IMR-90 (cell line): ENCODE results near the gene THAP9. TPM values are rescaled to one million over a fixed set of nuclear protein-coding genes. Genes with fewer than 3 reads are reported as not detected.

Experiments used
- ATAC-seq: fragments of 200-7000 bp; cut with Tn5 transposase; 2 replicates; pipeline ENCODE4 v1.9.1; 2020; ENCODE audit warnings: low read depth, mild to moderate bottlenecking, moderate library complexity
- BruUV-seq: library from RNA; stranded (reverse); fragments of 400-500 nt; replicated peaks from 2 replicates; lab custom pipeline; 2021; lab: Mats Ljungman, UMichigan
- CTCF ChIA-PET: fragments of 300-600 bp; formaldehyde crosslinking; extraction: SDS; loops from one replicate; lab custom pipeline; 2021; ENCODE audit warnings: antibody characterized with exemption; lab: Yijun Ruan, JAX
- POLR2A ChIA-PET: fragments of 300-600 bp; sonication (Branson Sonifier 250); formaldehyde crosslinking; loops from one replicate; lab custom pipeline; 2022; ENCODE audit warnings: antibody characterized with exemption; ENCODE audit not compliant: unreplicated experiment; lab: Charles Lee
- DNase-seq: peaks from one replicate; pipeline ENCODE4 v3.0.0; 2013
- H2AFZ ChIP-seq: replicated peaks from 2 replicates; pipeline ENCODE3; 2013; ENCODE audit warnings: low read length, mild to moderate bottlenecking; ENCODE audit not compliant: poor library complexity
- H2AK5ac ChIP-seq: 2 replicates; pipeline ENCODE4 v1.6.1; 2013; ENCODE audit warnings: low read depth, low read length, inconsistent platforms
- H2AK9ac ChIP-seq: replicated peaks from 2 replicates; pipeline ENCODE3; 2013; ENCODE audit warnings: mild to moderate bottlenecking, low read depth, low read length, moderate library complexity; ENCODE audit not compliant: poor library complexity
- H2BK120ac ChIP-seq: 2 replicates; pipeline ENCODE4 v1.6.1; 2013; ENCODE audit warnings: low read depth, low read length, inconsistent platforms
- H2BK15ac ChIP-seq: 3 replicates; pipeline ENCODE4 v1.6.1; 2013; ENCODE audit warnings: low read depth, low read length, inconsistent platforms
- H2BK20ac ChIP-seq: 2 replicates; pipeline ENCODE4 v1.6.1; 2013; ENCODE audit warnings: low read depth, mild to moderate bottlenecking, inconsistent platforms, low read length, moderate library complexity
- H2BK5ac ChIP-seq: 2 replicates; pipeline ENCODE4 v1.6.1; 2013; ENCODE audit warnings: mild to moderate bottlenecking, low read depth, low read length, inconsistent platforms; ENCODE audit not compliant: poor library complexity, severe bottlenecking
- H3K14ac ChIP-seq: replicated peaks from 2 replicates; pipeline ENCODE4 v1.6.1; 2013; ENCODE audit warnings: low read depth, low read length, inconsistent platforms
- H3K18ac ChIP-seq: 2 replicates; pipeline ENCODE4 v1.6.1; 2013; ENCODE audit warnings: low read depth, low read length, control low read depth
- H3K23ac ChIP-seq: 2 replicates; pipeline ENCODE4 v1.6.1; 2013; ENCODE audit warnings: low read depth, low read length, inconsistent platforms
- H3K27ac ChIP-seq: 2 replicates; pipeline ENCODE4 v1.5.1; 2013; ENCODE audit warnings: mild to moderate bottlenecking, control low read depth, low read length; ENCODE audit not compliant: insufficient read depth
- H3K27me3 ChIP-seq: 2 replicates; pipeline ENCODE4 v1.6.1; 2013; ENCODE audit warnings: low read length; ENCODE audit not compliant: control insufficient read depth, insufficient read depth
- H3K36me3 ChIP-seq: 2 replicates; pipeline ENCODE4 v1.6.1; 2013; ENCODE audit warnings: low read length, mixed read lengths; ENCODE audit not compliant: control insufficient read depth, insufficient read depth
- H3K4ac ChIP-seq: 2 replicates; pipeline ENCODE4 v1.6.1; 2013; ENCODE audit warnings: low read depth, low read length, inconsistent platforms
- H3K4me1 ChIP-seq: 2 replicates; pipeline ENCODE4 v1.6.1; 2013; ENCODE audit warnings: low read length, mixed read lengths; ENCODE audit not compliant: control insufficient read depth, insufficient read depth
- H3K4me2 ChIP-seq: 2 replicates; pipeline ENCODE4 v1.6.1; 2013; ENCODE audit warnings: low read depth, mild to moderate bottlenecking, control low read depth, low read length, moderate library complexity
- H3K4me3 ChIP-seq: 2 replicates; pipeline ENCODE4 v1.5.1; 2013; ENCODE audit warnings: low read depth, mild to moderate bottlenecking, control low read depth, low read length, moderate library complexity; ENCODE audit not compliant: insufficient read depth
- H3K56ac ChIP-seq: 2 replicates; pipeline ENCODE4 v1.6.1; 2013; ENCODE audit warnings: low read length, inconsistent platforms; ENCODE audit not compliant: insufficient read depth; ENCODE audit errors: extremely low read depth
- H3K79me1 ChIP-seq, 2 experiments: 2 replicates each; pipeline ENCODE4 v1.6.1; 2013; ENCODE audit warnings: low read length in 2 of 2, inconsistent platforms in 1 of 2, low read depth in 1 of 2
- H3K9ac ChIP-seq: 2 replicates; pipeline ENCODE4 v1.6.1; 2013; ENCODE audit warnings: low read depth, low read length, control low read depth
- H3K9me1 ChIP-seq: 2 replicates; pipeline ENCODE4 v1.6.1; 2013; ENCODE audit warnings: low read length, inconsistent platforms; ENCODE audit not compliant: insufficient read depth
- H3K9me3 ChIP-seq: 2 replicates; pipeline ENCODE4 v1.6.1; 2013; ENCODE audit warnings: low read length; ENCODE audit not compliant: control insufficient read depth, insufficient read depth
- H4K20me1 ChIP-seq: 2 replicates; pipeline ENCODE4 v1.6.1; 2013; ENCODE audit warnings: low read length, inconsistent platforms; ENCODE audit not compliant: insufficient read depth
- H4K5ac ChIP-seq: 2 replicates; pipeline ENCODE4 v1.6.1; 2013; ENCODE audit warnings: mild to moderate bottlenecking, low read depth, low read length, control low read depth
- H4K8ac ChIP-seq, 2 experiments: 2 replicates each; pipeline ENCODE4 v1.6.1; 2013; ENCODE audit warnings: low read depth in 2 of 2, low read length in 2 of 2, control low read depth in 1 of 2, inconsistent platforms in 1 of 2
- H4K91ac ChIP-seq: 2 replicates; pipeline ENCODE4 v1.6.1; 2013; ENCODE audit warnings: low read depth, low read length, inconsistent platforms; ENCODE audit not compliant: insufficient read depth
- BHLHE40 ChIP-seq: fragments of 150-350 bp; IDR thresholded peaks from 2 replicates; pipeline ENCODE4 v1.6.1; 2016; ENCODE audit warnings: mild to moderate bottlenecking, low read depth, low read length
- CEBPB ChIP-seq: IDR thresholded peaks from 2 replicates; pipeline ENCODE4 v1.6.1; 2012; ENCODE audit warnings: low read depth, low read length, improper control_type of control experiment
- CHD1 ChIP-seq: IDR thresholded peaks from 2 replicates; pipeline ENCODE4 v1.6.1; 2012; ENCODE audit warnings: low read depth, low read length, improper control_type of control experiment
- FOS ChIP-seq: fragments of 150-350 bp; IDR thresholded peaks from 2 replicates; pipeline ENCODE4 v1.6.1; 2016; ENCODE audit warnings: low read depth, low read length
- MAFK ChIP-seq: IDR thresholded peaks from 2 replicates; pipeline ENCODE4 v1.6.1; 2012; ENCODE audit warnings: low read depth, low read length, improper control_type of control experiment
- MAZ ChIP-seq: IDR thresholded peaks from 2 replicates; pipeline ENCODE4 v1.6.1; 2012; ENCODE audit warnings: low read depth, mild to moderate bottlenecking, low read length, improper control_type of control experiment, moderate library complexity, borderline replicate concordance
- NFE2L2 ChIP-seq: fragments of 150-350 bp; IDR thresholded peaks from 2 replicates; pipeline ENCODE4 v1.6.1; 2016; ENCODE audit warnings: low read depth, mild to moderate bottlenecking, low read length
- POLR2A ChIP-seq: IDR thresholded peaks from 2 replicates; pipeline ENCODE4 v1.6.1; 2012; ENCODE audit warnings: mild to moderate bottlenecking, low read depth, low read length
- RAD21 ChIP-seq: IDR thresholded peaks from 2 replicates; pipeline ENCODE4 v1.6.1; 2012; ENCODE audit warnings: low read length, improper control_type of control experiment
- RCOR1 ChIP-seq: IDR thresholded peaks from 2 replicates; pipeline ENCODE4 v1.6.1; 2012; ENCODE audit warnings: mild to moderate bottlenecking, low read length, improper control_type of control experiment; ENCODE audit not compliant: insufficient replicate concordance
- RFX5 ChIP-seq: IDR thresholded peaks from 2 replicates; pipeline ENCODE4 v1.8.0; 2012; ENCODE audit warnings: low read depth, mild to moderate bottlenecking, low read length, moderate library complexity
- SMC3 ChIP-seq: fragments of 150-350 bp; IDR thresholded peaks from 2 replicates; pipeline ENCODE4 v1.6.1; 2016; ENCODE audit warnings: low read depth, mild to moderate bottlenecking, antibody characterized with exemption, low read length, moderate library complexity
- USF2 ChIP-seq: fragments of 150-350 bp; IDR thresholded peaks from 2 replicates; pipeline ENCODE4 v1.6.1; 2017; ENCODE audit warnings: mild to moderate bottlenecking, antibody characterized with exemption, low read length, low read depth
- WGBS, 2 experiments: methylation state at CpG; one replicate each; pipeline versions ENCODE4 v1.1.5 to v1.1.7; 2013; ENCODE audit warnings: missing lambda C conversion rate in 2 of 2; ENCODE audit not compliant: insufficient read length in 1 of 2; ENCODE audit errors: extremely low coverage in 2 of 2; 5-methylcytosine and 5-hydroxymethylcytosine counted together
- dilution Hi-C: fragments of 300-500 bp; cut with HindIII; formaldehyde crosslinking; loops from one replicate; pipeline ENCODE4 v1.14.3; 2018; ENCODE audit warnings: low sequenced_read_pairs; ENCODE audit not compliant: unreplicated experiment
- in situ Hi-C: fragments of 300-500 bp; cut with MboI; formaldehyde crosslinking; loops from 3 replicates; pipeline ENCODE4 v1.14.3; 2019; ENCODE audit warnings: low sequenced_read_pairs, inconsistent platforms, mixed read lengths
- intact Hi-C: fragments of 100-400 bp; cut with micrococcal nuclease; formaldehyde crosslinking; loops from 2 replicates; pipeline ENCODE4 v1.10.0; 2022
- polyA plus RNA-seq, 3 experiments: library from polyadenylated mRNA; depleted of rRNA; stranded (reverse); fragments of >200 nt; gene quantifications; 2 replicates each; pipeline ENCODE4 v1.2.3, GENCODE V29; 2012; ENCODE audit warnings: low replicate concordance in 1 of 3
- total RNA-seq: library from RNA; depleted of rRNA; stranded (reverse); fragments of >200 nt; gene quantifications from 2 replicates; pipeline ENCODE4 v1.2.3, GENCODE V29; 2012
- TF ChIP-seq, protein P1 (sequence below): conservative IDR thresholded peaks from 2 replicates; pipeline ENCODE4 v1.5.1; 2012; ENCODE audit warnings: mild to moderate bottlenecking, low read depth, low read length, improper control_type of control experiment
- TF ChIP-seq, protein P2 (sequence below): fragments of 150-350 bp; IDR thresholded peaks from 2 replicates; pipeline ENCODE4 v1.6.1; 2016; ENCODE audit warnings: low read depth, mild to moderate bottlenecking, low read length, moderate library complexity, borderline replicate concordance

The THAP9 gene
- total and polyA plus RNA-seq, 2 of the 4 experiments (the other 2 are of a cell fraction) = 0.86 to 2.9 TPM

GRCh38 chr4:82886147-82886942, 14.2 kb upstream of the THAP9 start:
- intact Hi-C loops (no loop called here), in situ Hi-C loops (no loop called here), dilution Hi-C loops (no loop called here)
- no CpG with 5 or more reads among the region's 5 CpGs for WGBS, 2 experiments
- Histone ChIP-seq H3K18ac (no peak overlapping the region), H2BK5ac (peak overlapping the region; percentile 38), H2BK15ac (no peak overlapping the region), H3K27me3 (no peaks in the 10 kb centered on the region), H2BK120ac (no peak overlapping the region), H4K5ac (no peak overlapping the region), H3K9me3 (no peaks in the 10 kb centered on the region), H3K36me3 (peaks cover 3% of the 10 kb centered on the region; the same call in 1 of the 2 replicates), H3K4me1 (peaks cover 3% of the 10 kb centered on the region; the same call in 1 of the 2 replicates), H2AK5ac (no peak overlapping the region), H3K4me2 (peak overlapping the region; percentile 78), H4K8ac (no peak overlapping the region), H4K91ac (no peak overlapping the region), H3K4me3 (no peak overlapping the region), H3K27ac (peak overlapping the region; percentile 17; the same call in 1 of the 2 replicates), H2AFZ (no peak overlapping the region), H2AK9ac (no peak overlapping the region), H3K79me1 (peaks cover under 1 to 14% of the 10 kb centered on the region in 2 experiments; a peak in 1 of 4 replicates), H3K9me1 (peaks cover 3% of the 10 kb centered on the region), H3K9ac (no peak overlapping the region), H2BK20ac (no peak overlapping the region), H3K56ac (no peak overlapping the region), H3K4ac (no peak overlapping the region), H3K14ac (no peak overlapping the region), H3K23ac (no peak overlapping the region), H4K20me1 (peaks cover 72% of the 10 kb centered on the region)
- no peak for ATAC-seq
- no TSS peak for BruUV-seq
- CTCF ChIA-PET = no interaction called here
- POLR2A ChIA-PET = no interaction called here
- DNase-seq = no peak
- TF ChIP-seq BHLHE40 (no peak), MAFK (no peak), RFX5 (no peak), SMC3 (no peak), NFE2L2 (no peak), CHD1 (no peak), FOS (no peak), RAD21 (no peak), MAZ (no peak), POLR2A (no peak), USF2 (no peak), RCOR1 (no peak), CEBPB (no peak)
- TF ChIP-seq, protein P1, sequence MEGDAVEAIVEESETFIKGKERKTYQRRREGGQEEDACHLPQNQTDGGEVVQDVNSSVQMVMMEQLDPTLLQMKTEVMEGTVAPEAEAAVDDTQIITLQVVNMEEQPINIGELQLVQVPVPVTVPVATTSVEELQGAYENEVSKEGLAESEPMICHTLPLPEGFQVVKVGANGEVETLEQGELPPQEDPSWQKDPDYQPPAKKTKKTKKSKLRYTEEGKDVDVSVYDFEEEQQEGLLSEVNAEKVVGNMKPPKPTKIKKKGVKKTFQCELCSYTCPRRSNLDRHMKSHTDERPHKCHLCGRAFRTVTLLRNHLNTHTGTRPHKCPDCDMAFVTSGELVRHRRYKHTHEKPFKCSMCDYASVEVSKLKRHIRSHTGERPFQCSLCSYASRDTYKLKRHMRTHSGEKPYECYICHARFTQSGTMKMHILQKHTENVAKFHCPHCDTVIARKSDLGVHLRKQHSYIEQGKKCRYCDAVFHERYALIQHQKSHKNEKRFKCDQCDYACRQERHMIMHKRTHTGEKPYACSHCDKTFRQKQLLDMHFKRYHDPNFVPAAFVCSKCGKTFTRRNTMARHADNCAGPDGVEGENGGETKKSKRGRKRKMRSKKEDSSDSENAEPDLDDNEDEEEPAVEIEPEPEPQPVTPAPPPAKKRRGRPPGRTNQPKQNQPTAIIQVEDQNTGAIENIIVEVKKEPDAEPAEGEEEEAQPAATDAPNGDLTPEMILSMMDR = no peak
- TF ChIP-seq, protein P2, sequence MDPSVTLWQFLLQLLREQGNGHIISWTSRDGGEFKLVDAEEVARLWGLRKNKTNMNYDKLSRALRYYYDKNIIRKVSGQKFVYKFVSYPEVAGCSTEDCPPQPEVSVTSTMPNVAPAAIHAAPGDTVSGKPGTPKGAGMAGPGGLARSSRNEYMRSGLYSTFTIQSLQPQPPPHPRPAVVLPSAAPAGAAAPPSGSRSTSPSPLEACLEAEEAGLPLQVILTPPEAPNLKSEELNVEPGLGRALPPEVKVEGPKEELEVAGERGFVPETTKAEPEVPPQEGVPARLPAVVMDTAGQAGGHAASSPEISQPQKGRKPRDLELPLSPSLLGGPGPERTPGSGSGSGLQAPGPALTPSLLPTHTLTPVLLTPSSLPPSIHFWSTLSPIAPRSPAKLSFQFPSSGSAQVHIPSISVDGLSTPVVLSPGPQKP = no peak
